ENCODE measurements around the gene DEPDC7.

DEPDC7 gene

DNA sequence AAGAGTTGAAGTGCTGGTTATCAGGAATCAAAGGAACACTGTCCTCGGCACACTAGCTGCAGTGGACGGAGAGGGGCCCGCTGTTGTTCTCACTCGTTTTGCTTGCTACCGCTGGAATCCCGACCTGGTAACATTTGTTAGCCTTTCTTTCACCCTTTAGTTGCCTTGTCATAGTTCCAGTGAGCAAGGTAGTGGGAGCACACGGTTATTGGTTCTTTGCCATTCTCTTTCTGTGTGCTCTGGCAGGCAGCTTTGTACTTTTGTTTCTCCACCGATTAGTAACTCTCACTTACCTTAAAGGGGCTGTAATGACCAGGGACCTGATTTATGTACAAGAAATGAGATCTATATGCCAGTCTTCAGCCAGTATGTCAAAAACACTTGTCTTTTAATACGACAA, 1.8 kb downstream of the DEPDC7 start:
- TF ChIP-seq, protein P1, sequence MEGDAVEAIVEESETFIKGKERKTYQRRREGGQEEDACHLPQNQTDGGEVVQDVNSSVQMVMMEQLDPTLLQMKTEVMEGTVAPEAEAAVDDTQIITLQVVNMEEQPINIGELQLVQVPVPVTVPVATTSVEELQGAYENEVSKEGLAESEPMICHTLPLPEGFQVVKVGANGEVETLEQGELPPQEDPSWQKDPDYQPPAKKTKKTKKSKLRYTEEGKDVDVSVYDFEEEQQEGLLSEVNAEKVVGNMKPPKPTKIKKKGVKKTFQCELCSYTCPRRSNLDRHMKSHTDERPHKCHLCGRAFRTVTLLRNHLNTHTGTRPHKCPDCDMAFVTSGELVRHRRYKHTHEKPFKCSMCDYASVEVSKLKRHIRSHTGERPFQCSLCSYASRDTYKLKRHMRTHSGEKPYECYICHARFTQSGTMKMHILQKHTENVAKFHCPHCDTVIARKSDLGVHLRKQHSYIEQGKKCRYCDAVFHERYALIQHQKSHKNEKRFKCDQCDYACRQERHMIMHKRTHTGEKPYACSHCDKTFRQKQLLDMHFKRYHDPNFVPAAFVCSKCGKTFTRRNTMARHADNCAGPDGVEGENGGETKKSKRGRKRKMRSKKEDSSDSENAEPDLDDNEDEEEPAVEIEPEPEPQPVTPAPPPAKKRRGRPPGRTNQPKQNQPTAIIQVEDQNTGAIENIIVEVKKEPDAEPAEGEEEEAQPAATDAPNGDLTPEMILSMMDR (IDR thresholded peaks at IDR 0.05; ENCODE audit: low read depth, low read length): no peak
- TF ChIP-seq POLR2A (IDR thresholded peaks at IDR 0.05; ENCODE audit: extremely low read depth, insufficient read length): no peak
- TF ChIP-seq, protein P2, sequence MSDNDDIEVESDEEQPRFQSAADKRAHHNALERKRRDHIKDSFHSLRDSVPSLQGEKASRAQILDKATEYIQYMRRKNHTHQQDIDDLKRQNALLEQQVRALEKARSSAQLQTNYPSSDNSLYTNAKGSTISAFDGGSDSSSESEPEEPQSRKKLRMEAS (IDR thresholded peaks at IDR 0.05; ENCODE audit: low read depth, low read length): no peak
- TF ChIP-seq MYC (IDR thresholded peaks at IDR 0.05; ENCODE audit: low read depth, low read length): no peak
- no peak for DNase-seq (ENCODE audit: low read depth)
- H3K4me3 ChIP-seq (ENCODE audit: low read depth, low read length): peak overlapping the region; percentile 77

DNA sequence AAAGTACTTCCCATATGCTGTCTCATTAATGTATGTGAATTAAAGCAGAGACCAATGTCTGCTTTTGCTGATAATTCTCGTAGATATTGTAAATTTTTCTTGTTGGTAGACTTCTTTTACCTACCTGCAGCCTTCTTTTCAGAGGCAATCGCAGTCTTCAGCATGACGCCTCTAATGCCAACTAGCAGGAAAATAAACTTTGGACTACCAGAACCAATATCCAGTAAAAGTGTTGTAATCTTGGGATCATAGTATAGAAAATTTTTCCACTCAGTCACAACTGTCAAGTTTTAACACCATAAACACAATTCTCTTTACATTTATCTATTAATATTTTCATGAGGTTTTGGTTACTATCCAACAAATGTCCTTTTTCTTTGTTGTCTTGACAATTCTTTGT, 2.3 kb downstream of the DEPDC7 start:
- TF ChIP-seq, protein P2 (IDR thresholded peaks at IDR 0.05; ENCODE audit: low read depth, low read length): no peak
- no peak for TF ChIP-seq POLR2A (IDR thresholded peaks at IDR 0.05; ENCODE audit: extremely low read depth, insufficient read length)
- no peak for TF ChIP-seq MYC (IDR thresholded peaks at IDR 0.05; ENCODE audit: low read depth, low read length)
- no peak for DNase-seq (ENCODE audit: low read depth)
- no peak overlapping the region for H3K4me3 ChIP-seq (ENCODE audit: low read depth, low read length)

DNA sequence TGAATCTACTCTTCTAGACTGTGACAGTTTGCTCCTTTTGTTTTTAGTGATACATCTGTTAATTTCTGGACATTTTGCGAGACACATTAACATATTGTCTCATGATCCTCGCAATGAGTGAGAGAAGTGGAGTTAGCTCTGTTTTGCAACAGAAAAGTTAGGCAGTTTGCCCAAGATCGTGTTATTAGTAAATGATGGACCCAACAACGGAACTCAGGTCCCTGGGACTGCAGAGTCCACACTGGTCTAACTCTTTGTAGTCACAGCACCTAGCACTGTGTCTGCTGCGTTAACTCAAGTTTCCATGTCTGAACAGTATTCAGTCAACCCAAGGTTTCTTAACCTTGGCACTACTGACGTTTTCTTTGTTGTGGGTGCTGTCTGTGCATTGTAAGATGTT, 3.2 kb downstream of the DEPDC7 start:
- DNase-seq (ENCODE audit: low read depth): no peak

DNA sequence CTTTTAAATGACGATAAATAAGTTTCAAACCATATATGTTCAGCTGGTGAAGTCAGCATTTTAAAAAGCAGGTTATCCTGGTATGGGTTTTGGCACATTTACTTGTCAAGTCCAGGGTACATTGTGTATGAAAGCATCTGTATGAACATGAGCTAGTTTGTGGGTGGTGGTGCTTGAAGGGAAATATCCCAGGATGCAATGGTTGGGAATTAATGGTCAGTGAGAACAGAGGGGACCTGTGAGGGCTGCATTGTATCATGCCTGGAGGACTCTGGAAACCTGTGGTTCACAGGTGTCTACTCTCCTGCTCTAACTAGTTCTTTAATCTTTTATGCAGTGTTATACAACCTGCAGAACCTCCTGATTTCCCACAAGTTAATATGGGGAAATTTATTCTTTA, 5.8 kb downstream of the DEPDC7 start:
- no peak for TF ChIP-seq MYC (IDR thresholded peaks at IDR 0.05; ENCODE audit: low read depth, low read length)
- TF ChIP-seq, protein P1 (IDR thresholded peaks at IDR 0.05; ENCODE audit: low read depth, low read length): no peak
- no peak for TF ChIP-seq POLR2A (IDR thresholded peaks at IDR 0.05; ENCODE audit: extremely low read depth, insufficient read length)
- TF ChIP-seq, protein P2 (IDR thresholded peaks at IDR 0.05; ENCODE audit: low read depth, low read length): no peak
- DNase-seq (ENCODE audit: low read depth): no peak
- no peak overlapping the region for H3K4me3 ChIP-seq (ENCODE audit: low read depth, low read length)

More for the DNA sequence above, 3.2 kb downstream of the DEPDC7 start:
- TF ChIP-seq, protein P1 (IDR thresholded peaks at IDR 0.05; ENCODE audit: low read depth, low read length): no peak
- TF ChIP-seq, protein P2 (IDR thresholded peaks at IDR 0.05; ENCODE audit: low read depth, low read length): no peak
- TF ChIP-seq MYC (IDR thresholded peaks at IDR 0.05; ENCODE audit: low read depth, low read length) (no peak), POLR2A (IDR thresholded peaks at IDR 0.05; ENCODE audit: extremely low read depth, insufficient read length) (no peak)
- no peak overlapping the region for H3K4me3 ChIP-seq (ENCODE audit: low read depth, low read length)

DNA sequence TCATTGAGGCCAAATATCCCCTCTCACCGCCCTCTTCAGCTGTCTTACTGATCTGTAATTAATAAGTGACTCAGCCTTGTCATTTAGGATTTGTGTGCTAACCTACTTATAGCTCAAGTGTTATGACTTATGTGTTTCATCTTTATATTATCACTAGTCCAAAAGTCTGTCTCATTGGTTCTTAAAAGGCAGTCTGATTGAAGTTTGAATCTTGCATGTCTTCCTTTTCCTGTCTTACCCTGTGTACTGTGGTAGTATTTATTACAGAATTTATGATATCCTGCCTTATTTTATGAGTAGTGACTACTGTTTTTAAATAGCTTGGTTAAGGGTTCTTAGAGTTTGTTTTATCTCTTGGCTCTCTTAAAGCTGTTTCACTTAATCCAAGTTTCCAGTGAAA, 6.3 kb downstream of the DEPDC7 start:
- DNase-seq (ENCODE audit: low read depth): no peak
- TF ChIP-seq, protein P2 (IDR thresholded peaks at IDR 0.05; ENCODE audit: low read depth, low read length): no peak
- TF ChIP-seq, protein P1 (IDR thresholded peaks at IDR 0.05; ENCODE audit: low read depth, low read length): no peak
- TF ChIP-seq MYC (IDR thresholded peaks at IDR 0.05; ENCODE audit: low read depth, low read length): no peak
- no peak for TF ChIP-seq POLR2A (IDR thresholded peaks at IDR 0.05; ENCODE audit: extremely low read depth, insufficient read length)

DNA sequence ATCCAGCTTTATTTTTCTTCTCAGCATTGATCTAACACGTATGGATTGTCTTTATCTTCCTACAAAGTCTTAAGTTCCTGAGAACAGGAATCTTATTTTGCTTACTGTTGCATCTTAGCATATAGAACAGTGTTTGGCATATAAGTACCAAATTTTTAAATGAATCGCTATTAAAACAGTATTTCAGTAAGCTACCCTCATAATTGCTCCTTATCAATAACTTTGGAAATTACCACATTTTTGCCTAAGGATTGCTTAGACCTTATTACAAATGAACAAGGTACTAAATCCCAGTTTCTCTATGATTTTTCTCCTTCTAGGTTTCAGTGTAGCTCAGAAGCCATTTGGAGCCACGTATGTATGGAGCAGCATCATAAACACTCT, 9.7 kb downstream of the DEPDC7 start:
- TF ChIP-seq, protein P1 (IDR thresholded peaks at IDR 0.05; ENCODE audit: low read depth, low read length): no peak
- TF ChIP-seq POLR2A (IDR thresholded peaks at IDR 0.05; ENCODE audit: extremely low read depth, insufficient read length) (no peak), MYC (IDR thresholded peaks at IDR 0.05; ENCODE audit: low read depth, low read length) (no peak)
- TF ChIP-seq, protein P2 (IDR thresholded peaks at IDR 0.05; ENCODE audit: low read depth, low read length): no peak

More for the DNA sequence above, 6.3 kb downstream of the DEPDC7 start:
- no peak overlapping the region for H3K4me3 ChIP-seq (ENCODE audit: low read depth, low read length)

More for the DNA sequence above, 9.7 kb downstream of the DEPDC7 start:
- H3K4me3 ChIP-seq (ENCODE audit: low read depth, low read length): no peak overlapping the region
- DNase-seq (ENCODE audit: low read depth): no peak

Measured in NB4 (cell line).